Measurements from ENCODE around the gene PGAP6. TPM values are rescaled to one million over a fixed set of nuclear protein-coding genes. Genes with fewer than 3 reads are reported as not detected.
A peak's percentile ranks its signal among the peaks of the same experiment; 100 is the strongest.
"Not testable (repeated sequence)": the region's sequence is repeated elsewhere in the genome, so short reads cannot be mapped to it uniquely, and the experiment has no call there.

Gene PGAP6
- 35.7 and 36.3 TPM in 2 replicates for total RNA-seq

GRCh38 chr16:381789-382717 is at the start of gene PGAP6:
Gene PGAP6, minus strand, starts transcription at chr16:381978. Its CDS starts 157 bp downstream, at chr16:381821.
- Mint-ChIP-seq H3K36me3 (ENCODE audit: low read depth) (no peaks in the 10 kb centered on the region), H3K4me1 (ENCODE audit: low read depth) (peaks cover 7% of the 10 kb centered on the region), H3K9me3 (no peaks in the 10 kb centered on the region), H3K27ac (peak within 1 kb of the TSS; percentile 58), H3K27me3 (ENCODE audit: insufficient read depth) (peaks cover 14% of the 10 kb centered on the region), H3K4me3 (peak within 1 kb of the TSS; percentile 82)
- DNase-seq (ENCODE audit: low spot score), result peak; percentile 55
- intact Hi-C loops (cut with micrococcal nuclease), result loop anchor here (1.0 to 5.0 kb wide), 6 partner anchors 12 to 255 kb away; partner anchors contain the start of genes AXIN1, CAPN15, DECR2 and METTL26

GRCh38 chr16:430904-431303 is 49.1 kb upstream of the PGAP6 start:
- H3K36me3 Mint-ChIP-seq (ENCODE audit: low read depth), result peaks cover 9% of the 10 kb centered on the region
- no peak for DNase-seq (ENCODE audit: low spot score)
- no peak overlapping the region for H3K4me3 Mint-ChIP-seq
- no peak overlapping the region for H3K27ac Mint-ChIP-seq
- peaks cover 22% of the 10 kb centered on the region for H3K4me1 Mint-ChIP-seq (ENCODE audit: low read depth)
- H3K27me3 Mint-ChIP-seq (ENCODE audit: insufficient read depth), result no peaks in the 10 kb centered on the region
- intact Hi-C loops (cut with micrococcal nuclease), result no loop called here
- H3K9me3 Mint-ChIP-seq, result no peaks in the 10 kb centered on the region

- intact Hi-C loops (cut with micrococcal nuclease), result no loop called here
- no peak for DNase-seq (ENCODE audit: low spot score)
- H3K4me1 Mint-ChIP-seq (ENCODE audit: low read depth), result peaks cover 32% of the 10 kb centered on the region
- peaks cover 6% of the 10 kb centered on the region for H3K36me3 Mint-ChIP-seq (ENCODE audit: low read depth)
- peak overlapping the region; percentile 82 for H3K4me3 Mint-ChIP-seq
- peak overlapping the region; percentile 52 for H3K27ac Mint-ChIP-seq
- H3K27me3 Mint-ChIP-seq (ENCODE audit: insufficient read depth), result peaks cover 9% of the 10 kb centered on the region
- H3K9me3 Mint-ChIP-seq, result no peaks in the 10 kb centered on the region
These were observed 45.5 kb upstream of the PGAP6 start for GRCh38 chr16:427250-427649.

GRCh38 chr16:426906-427249 is 45.1 kb upstream of the PGAP6 start:
- Mint-ChIP-seq H3K27ac (peak overlapping the region; percentile 52), H3K9me3 (no peaks in the 10 kb centered on the region), H3K4me1 (ENCODE audit: low read depth) (peaks cover 32% of the 10 kb centered on the region), H3K36me3 (ENCODE audit: low read depth) (peaks cover 6% of the 10 kb centered on the region), H3K27me3 (ENCODE audit: insufficient read depth) (peaks cover 11% of the 10 kb centered on the region), H3K4me3 (peak overlapping the region; percentile 82)
- intact Hi-C loops (cut with micrococcal nuclease), result no loop called here
- DNase-seq (ENCODE audit: low spot score), result no peak

- peaks cover 6% of the 10 kb centered on the region for H3K36me3 Mint-ChIP-seq (ENCODE audit: low read depth)
- intact Hi-C loops (cut with micrococcal nuclease), result no loop called here
- no peak for DNase-seq (ENCODE audit: low spot score)
These were observed 44.5 kb upstream of the PGAP6 start for GRCh38 chr16:426115-426905.

GRCh38 chr16:425740-426114 is 43.9 kb upstream of the PGAP6 start:
- Mint-ChIP-seq H3K27ac (no peak overlapping the region), H3K4me1 (ENCODE audit: low read depth) (peaks cover 32% of the 10 kb centered on the region), H3K4me3 (peak overlapping the region; percentile 84), H3K36me3 (ENCODE audit: low read depth) (peaks cover 6% of the 10 kb centered on the region), H3K9me3 (no peaks in the 10 kb centered on the region), H3K27me3 (ENCODE audit: insufficient read depth) (peaks cover 15% of the 10 kb centered on the region)
- intact Hi-C loops (cut with micrococcal nuclease), result loop anchor here (1.0 kb wide), 5 partner anchors 23 to 211 kb away; partner anchors contain the start of genes METTL26 and PGAP6
- DNase-seq (ENCODE audit: low spot score), result no peak

More at GRCh38 chr16:426115-426905, 44.5 kb upstream of the PGAP6 start:
- no peaks in the 10 kb centered on the region for H3K9me3 Mint-ChIP-seq
- H3K4me3 Mint-ChIP-seq, result peak overlapping the region; percentile 82
- peak overlapping the region; percentile 52 for H3K27ac Mint-ChIP-seq
- peaks cover 32% of the 10 kb centered on the region for H3K4me1 Mint-ChIP-seq (ENCODE audit: low read depth)
- peaks cover 11% of the 10 kb centered on the region for H3K27me3 Mint-ChIP-seq (ENCODE audit: insufficient read depth)

- Mint-ChIP-seq H3K4me1 (ENCODE audit: low read depth) (peaks cover 32% of the 10 kb centered on the region), H3K9me3 (no peaks in the 10 kb centered on the region), H3K4me3 (peak within 1 kb of the TSS; percentile 84), H3K27me3 (ENCODE audit: insufficient read depth) (peaks cover 16% of the 10 kb centered on the region), H3K36me3 (ENCODE audit: low read depth) (peaks cover 6% of the 10 kb centered on the region), H3K27ac (peak within 1 kb of the TSS; percentile 88)
- intact Hi-C loops (cut with micrococcal nuclease), result loop anchor here (1.0 kb wide), 5 partner anchors 23 to 211 kb away; partner anchors contain the start of genes METTL26 and PGAP6
- DNase-seq (ENCODE audit: low spot score), result peak; percentile 83
These were observed 43.4 kb upstream of the PGAP6 start, which contains the start of gene RAB11FIP3 for GRCh38 chr16:425082-425718. Gene RAB11FIP3, plus strand, starts transcription at chr16:425649. Its CDS starts 358 bp downstream, at chr16:426007.

GRCh38 chr16:424623-425081 is 42.9 kb upstream of the PGAP6 start:
- peaks cover 6% of the 10 kb centered on the region for H3K36me3 Mint-ChIP-seq (ENCODE audit: low read depth)
- peak overlapping the region; percentile 71 for H3K4me3 Mint-ChIP-seq
- H3K9me3 Mint-ChIP-seq, result no peaks in the 10 kb centered on the region
- H3K27me3 Mint-ChIP-seq (ENCODE audit: insufficient read depth), result peaks cover 18% of the 10 kb centered on the region
- intact Hi-C loops (cut with micrococcal nuclease), result loop anchor here (1.0 kb wide), 5 partner anchors 22 to 212 kb away; partner anchors contain the start of genes METTL26 and PGAP6
- no peak for DNase-seq (ENCODE audit: low spot score)
- peaks cover 32% of the 10 kb centered on the region for H3K4me1 Mint-ChIP-seq (ENCODE audit: low read depth)
- H3K27ac Mint-ChIP-seq, result no peak overlapping the region

GRCh38 chr16:424033-424622 is 42.4 kb upstream of the PGAP6 start:
- Mint-ChIP-seq H3K36me3 (ENCODE audit: low read depth) (peaks cover 6% of the 10 kb centered on the region), H3K27me3 (ENCODE audit: insufficient read depth) (peaks cover 18% of the 10 kb centered on the region), H3K4me3 (peak overlapping the region; percentile 71), H3K4me1 (ENCODE audit: low read depth) (peaks cover 32% of the 10 kb centered on the region), H3K27ac (no peak overlapping the region), H3K9me3 (no peaks in the 10 kb centered on the region)
- DNase-seq (ENCODE audit: low spot score), result no peak
- intact Hi-C loops (cut with micrococcal nuclease), result no loop called here

- H3K9me3 Mint-ChIP-seq; intact Hi-C loops (cut with micrococcal nuclease); DNase-seq (ENCODE audit: low spot score); H3K4me3 Mint-ChIP-seq; H3K36me3 Mint-ChIP-seq (ENCODE audit: low read depth); H3K27ac Mint-ChIP-seq: not testable (repeated sequence)
- peaks cover 15% of the 10 kb centered on the region for H3K4me1 Mint-ChIP-seq (ENCODE audit: low read depth)
- peaks cover 18% of the 10 kb centered on the region for H3K27me3 Mint-ChIP-seq (ENCODE audit: insufficient read depth)
These were observed 40.4 kb upstream of the PGAP6 start for GRCh38 chr16:422179-422578.

- H3K27me3 Mint-ChIP-seq (ENCODE audit: insufficient read depth); H3K36me3 Mint-ChIP-seq (ENCODE audit: low read depth); intact Hi-C loops (cut with micrococcal nuclease); H3K4me3 Mint-ChIP-seq; H3K9me3 Mint-ChIP-seq; H3K4me1 Mint-ChIP-seq (ENCODE audit: low read depth); H3K27ac Mint-ChIP-seq; DNase-seq (ENCODE audit: low spot score): not testable (repeated sequence)
These were observed 33.4 kb upstream of the PGAP6 start for GRCh38 chr16:415170-415498.

Measured in activated T-helper 1 cell treated with anti-CD3 and anti-CD28 coated beads, Interleukin-12 subunit alpha, Interleukin-12 subunit beta, Interleukin-2, Interleukin-4 antibody, amounts not matched to agents 30 ng/mL and 10 ng/mL and 1 ng/mL, durations not matched to agents 14 hours and 24 hours and 36 hours (primary cell).